SIG-M5 (cell line): ENCODE results near the gene PIGL.
"Not testable (repeated sequence)": the region's sequence is repeated elsewhere in the genome, so short reads cannot be mapped to it uniquely, and the experiment has no call there.

Experiments used
- DNase-seq: peaks from one replicate; lab custom pipeline; 2025; lab: John Stamatoyannopoulos, UW

The PIGL gene

DNA sequence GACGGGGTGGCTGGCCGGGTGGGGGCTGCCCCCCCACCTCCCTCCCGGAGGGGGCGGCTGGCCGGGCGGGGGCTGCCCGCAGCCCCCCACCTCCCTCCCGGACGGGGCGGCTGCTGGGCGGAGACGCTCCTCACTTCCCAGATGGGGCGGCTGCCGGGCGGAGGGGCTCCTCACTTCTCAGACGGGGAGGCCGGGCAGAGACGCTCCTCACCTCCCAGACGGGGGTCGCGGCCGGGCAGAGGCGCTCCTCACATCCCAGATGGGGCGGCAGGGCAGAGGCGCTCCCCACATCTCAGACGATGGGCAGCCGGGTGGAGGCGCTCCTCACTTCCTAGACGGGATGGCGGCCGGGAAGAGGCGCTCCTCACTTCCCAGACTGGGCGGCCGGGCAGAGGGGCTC is 95.1 kb downstream of the PIGL start:
- DNase-seq = not testable (repeated sequence)

DNA sequence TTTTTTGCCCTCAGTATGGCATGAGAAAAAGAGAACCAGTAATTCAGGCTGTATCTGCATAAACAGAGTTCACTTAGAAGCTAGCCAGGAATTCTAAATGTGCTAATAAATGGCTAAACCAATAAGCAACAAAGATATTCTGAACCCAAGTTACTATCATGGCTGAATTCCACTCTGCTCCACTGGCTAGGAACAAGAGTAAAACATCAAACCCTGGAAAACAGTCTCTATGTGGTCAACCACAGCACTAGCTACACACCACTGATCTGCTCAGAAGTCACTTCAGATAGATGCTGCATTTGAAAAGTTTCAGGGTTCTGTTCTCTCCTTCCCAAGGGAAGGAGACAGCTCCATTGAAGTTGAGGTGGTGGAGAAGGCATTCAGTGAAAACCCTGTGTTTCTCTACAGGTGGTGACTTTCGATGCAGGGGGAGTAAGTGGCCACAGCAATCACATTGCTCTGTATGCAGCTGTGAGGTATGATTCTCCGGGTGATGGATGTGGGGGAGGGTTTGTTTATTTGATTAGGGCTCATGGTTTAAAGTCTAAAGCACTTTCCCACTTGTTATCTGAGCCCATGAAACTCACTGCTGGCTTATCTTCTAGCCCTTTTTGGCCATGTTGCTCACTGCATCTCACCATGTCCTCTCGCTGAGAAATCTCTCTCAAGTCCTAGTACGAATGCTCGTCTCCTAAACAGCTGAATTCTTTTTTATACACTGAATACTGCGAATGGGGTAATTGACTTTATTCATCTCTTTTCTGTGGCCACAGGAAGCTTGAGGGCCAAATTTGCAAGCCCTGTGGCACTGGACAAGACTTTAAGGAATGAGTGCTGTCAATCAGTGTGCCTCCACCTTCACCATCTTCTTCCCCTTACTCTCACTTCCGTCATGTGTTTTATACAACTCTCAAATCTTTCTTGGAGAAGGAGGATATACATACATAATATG is 96.4 kb downstream of the PIGL start:
- no peak for DNase-seq

DNA sequence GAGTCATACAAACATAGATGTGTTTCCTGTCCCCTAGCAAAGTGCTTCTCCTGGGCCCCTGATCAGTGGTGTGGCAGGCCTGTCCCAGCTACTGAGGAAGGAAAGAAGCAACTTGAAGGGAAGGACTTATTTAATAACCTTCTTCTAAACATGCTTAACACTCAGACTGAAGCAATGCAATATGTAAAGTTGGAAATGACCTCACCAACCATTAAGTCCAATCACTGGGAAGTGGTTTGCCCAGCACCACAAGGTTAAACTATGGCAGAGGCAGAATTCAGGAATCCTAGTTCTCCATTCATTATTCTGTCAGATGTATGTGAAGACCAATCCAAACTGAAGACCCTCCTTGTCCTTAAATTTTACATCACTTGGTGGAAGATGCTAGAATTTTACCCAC is 97.2 kb downstream of the PIGL start:
- DNase-seq = no peak

DNA sequence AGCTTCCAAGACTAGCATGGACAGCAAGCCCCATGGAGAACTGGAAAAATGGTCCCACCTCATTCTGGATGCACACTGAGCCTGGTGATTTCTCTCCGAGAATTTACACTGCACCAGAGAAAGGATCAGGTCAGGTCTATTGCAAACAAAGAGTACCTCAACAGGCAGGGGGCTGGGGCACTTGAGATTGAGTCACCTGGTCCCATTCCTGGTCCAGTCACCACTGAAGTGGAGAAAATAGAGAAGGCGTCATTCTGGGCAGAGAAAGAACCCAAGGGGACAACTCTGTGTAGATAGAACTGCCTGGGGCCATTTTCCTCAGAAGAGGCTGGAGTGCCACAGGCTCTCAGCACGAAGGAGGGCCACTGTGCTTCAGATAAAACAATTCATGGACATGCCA is 97.8 kb downstream of the PIGL start:
- no peak for DNase-seq

DNA sequence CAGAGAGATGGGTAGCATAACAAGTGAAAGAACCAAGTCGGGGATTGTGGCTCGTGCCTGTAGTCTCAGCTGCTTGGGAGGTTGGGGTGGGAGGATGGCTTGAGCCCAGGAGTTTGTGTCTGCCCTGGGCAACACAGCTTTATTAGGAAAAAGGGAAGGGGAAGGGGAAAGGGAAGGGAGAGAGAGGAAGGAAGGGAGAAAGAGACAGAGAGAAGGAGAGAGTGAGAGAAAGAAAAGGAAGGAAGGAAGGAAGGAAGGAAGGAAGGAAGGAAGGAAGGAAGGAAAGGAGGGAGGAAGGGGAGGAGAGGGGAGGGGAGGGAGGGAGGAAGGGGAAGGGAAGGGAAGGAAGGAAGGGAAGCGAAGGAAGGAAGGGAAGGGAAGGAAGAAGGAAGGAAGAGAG is 103.0 kb downstream of the PIGL start:
- no peak for DNase-seq

DNA sequence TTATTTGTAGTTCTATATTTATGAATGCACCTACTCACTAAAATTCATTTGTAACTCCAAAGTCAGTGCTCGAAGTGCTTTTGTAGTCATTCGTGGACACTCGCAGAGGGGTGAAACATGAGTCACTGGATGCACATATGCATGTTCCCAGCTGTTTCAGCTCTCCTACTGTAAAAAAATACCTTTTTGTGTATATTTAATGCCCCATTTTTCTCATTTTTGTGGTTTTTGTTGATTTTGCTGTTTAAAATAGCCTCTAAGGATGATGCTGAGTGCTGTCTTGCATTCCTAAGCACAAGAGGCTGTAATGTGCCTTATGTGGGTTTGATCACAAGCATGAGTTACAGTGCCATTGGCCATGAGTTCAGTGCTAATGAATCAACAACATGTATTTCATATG is 105.6 kb downstream of the PIGL start:
- DNase-seq = no peak

DNA sequence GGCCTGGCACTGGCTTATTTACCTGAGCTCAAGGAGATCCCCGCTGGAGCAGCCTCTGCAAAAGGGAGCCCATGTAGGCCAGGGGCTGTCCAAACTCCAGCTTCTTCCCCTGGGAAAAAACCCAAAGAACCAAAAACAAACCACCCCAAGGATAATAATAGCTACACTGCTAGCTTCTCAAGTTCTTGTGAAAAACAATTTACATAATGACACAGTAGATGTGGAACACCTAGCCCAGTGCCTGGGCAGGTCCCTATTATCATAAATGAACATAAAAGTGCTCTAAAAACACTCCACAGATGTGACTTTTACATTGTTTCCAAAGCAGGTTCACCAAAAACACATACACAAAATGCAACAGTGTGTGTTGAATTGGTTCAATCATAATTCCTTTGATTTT is 109.0 kb downstream of the PIGL start:
- DNase-seq = no peak

DNA sequence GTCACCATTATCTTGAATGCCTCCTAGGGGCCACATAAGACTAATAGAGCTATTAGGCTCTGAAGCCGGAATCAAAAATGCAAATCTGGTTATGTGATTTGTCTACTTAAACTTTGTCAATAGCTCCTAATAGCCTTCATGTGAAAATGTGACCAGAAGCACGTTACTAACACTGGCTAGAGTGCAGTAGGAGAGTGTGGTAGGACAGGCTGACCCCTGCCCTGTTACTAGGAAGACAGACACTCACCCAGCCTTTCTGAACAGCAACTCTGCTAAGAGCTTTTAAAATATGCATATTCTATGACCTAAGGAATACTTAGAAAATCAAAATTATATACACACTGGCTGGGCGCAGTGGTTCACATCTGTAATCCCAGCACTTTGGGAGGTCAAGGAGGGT is 110.0 kb downstream of the PIGL start:
- no peak for DNase-seq

DNA sequence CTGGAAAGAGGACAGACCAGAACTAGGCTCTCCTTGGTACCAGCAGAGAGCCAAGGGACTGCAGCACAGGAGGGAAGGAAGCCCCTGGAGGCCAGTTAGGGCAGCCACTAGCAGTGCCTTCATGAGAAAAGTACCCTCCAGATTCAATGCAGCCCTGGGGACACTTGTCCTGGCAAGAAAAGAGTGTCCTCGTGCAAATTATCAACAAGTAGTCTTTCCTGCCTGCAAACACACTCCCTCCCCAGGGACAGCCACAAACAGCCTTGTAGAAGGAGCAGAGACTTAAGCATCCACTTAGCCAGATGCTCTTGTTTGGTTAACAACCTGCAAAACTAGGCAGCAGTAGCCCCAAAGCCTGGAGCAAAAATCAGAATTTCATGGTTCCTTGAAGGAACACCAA is 112.0 kb downstream of the PIGL start:
- no peak for DNase-seq

DNA sequence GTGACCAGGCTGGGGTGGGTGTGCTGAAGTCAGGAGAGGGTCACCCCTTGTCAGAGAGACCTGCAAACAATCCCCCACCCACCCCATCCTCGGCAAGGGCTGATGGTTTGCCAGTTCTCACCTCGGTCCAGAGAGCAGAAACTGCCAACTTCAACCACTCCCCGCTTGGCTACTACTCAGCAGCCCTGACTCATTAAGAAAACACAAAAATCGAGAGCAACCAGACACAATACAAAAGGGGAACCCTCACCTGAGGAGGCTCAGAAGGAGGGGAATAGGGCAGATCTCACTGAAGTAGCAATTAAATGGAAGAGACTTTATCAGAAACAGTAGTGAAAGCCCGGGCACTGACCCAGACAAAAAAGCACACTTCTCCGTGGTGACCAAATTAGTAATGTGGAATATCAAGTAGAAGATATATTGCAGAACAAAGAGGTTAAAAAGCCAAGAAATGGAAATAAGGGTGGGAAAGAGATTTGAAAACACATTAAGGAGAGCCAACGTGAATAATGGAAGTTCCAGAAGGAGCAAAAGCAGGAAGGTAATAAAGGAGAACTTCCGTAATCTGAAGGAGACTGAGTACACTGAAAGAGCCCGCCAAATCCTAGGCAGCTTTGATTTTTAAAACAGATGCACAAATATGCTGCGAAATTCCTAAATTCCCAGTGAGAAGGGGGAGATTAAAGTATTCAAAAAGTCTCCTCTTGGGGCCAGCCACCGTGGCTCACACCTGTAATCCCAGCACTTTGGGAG is 112.7 kb downstream of the PIGL start:
- DNase-seq = no peak

DNA sequence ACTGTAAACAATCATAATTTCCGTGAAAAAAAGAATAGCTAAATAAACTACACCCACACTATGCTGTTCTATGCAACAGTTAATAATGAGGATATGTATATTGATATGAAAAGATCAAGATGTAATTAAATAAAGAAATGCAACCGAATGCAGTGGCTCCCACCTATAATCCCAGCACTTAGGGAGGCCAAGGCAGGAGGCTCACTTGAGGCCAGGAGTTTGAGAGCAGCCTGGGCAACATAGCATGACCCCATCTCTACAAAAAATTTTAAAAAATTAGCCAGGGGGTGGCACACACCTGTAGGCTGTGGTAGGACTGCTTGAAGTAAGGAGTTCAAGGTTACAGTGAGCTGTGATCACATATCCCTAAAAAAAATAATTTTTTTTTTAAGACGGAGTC is 121.4 kb downstream of the PIGL start:
- no peak for DNase-seq

DNA sequence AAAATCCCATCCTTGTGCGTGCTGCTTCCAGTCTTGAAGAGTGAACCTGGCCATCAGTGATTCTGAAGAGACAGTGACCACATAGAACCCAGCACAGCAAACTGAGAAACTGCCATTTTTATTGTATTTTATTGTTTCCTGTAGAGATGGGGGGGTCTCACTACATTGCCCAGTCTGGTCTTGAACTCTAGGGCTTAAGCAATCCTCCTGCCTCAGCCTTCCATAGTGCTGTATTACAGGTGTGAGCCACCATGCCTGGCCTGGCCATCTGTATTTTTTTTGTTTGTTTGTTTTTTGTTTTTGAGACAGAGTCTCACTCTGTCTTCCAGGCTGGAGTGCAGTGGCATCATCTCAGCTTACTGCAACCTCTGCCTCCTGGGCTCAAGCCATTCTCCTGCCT is 122.4 kb downstream of the PIGL start:
- no peak for DNase-seq

DNA sequence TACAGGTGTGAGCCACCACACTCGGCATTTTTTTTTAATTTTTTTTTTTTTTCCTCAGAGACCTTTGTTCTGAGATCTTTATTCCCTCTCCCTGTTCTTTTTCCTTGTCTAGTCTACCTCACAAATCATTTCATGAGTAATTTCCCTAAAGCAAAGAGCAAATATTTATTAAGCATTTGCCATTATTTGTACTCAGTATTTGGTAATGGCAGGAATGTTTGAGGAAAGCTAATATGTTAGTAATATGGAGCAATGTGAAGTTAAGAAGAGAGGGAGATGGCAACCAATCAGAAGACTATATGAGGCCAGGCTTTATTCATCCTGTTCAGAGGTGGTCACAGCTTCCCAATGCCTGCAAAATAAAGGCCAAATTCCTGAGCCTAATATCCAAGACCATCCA is 122.9 kb downstream of the PIGL start:
- DNase-seq = no peak

DNA sequence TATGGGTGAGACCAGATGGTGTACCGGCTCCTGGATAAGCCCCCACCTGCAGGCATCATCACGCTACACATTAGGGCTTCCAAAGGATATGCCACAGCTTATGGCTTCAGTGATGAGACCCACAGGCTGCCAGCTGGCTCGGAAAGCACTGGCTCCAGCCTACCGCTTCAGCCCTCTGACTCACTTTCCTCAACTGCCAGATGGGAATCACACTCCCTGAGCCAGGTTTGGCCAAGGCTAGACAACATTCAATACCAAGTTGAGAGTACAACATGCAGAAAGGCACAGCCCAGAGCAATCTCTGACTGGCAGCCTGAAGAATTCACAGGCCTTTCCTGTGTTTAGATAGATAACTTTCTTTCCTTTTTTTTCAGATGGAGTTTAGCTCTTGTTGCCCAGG is 126.0 kb downstream of the PIGL start:
- DNase-seq = no peak

DNA sequence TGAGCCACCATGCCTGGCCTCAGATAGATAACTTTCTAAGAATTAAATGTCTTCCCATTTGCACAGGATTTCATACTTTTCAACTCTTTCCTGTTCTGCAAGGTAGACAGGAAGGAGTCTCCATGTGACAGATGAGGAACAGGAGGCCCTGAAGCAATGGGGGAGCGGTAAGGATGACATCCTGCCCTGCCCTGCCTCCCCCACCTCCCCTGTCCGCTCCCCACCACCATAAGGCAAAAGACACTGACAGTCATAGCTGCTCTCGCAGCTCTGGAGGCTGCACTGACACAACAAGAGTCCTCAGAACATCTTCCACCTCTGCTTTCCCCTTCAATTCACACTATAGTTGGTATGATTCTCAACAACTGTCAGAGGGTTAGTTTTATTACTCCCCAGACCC is 126.6 kb downstream of the PIGL start:
- DNase-seq = no peak

DNA sequence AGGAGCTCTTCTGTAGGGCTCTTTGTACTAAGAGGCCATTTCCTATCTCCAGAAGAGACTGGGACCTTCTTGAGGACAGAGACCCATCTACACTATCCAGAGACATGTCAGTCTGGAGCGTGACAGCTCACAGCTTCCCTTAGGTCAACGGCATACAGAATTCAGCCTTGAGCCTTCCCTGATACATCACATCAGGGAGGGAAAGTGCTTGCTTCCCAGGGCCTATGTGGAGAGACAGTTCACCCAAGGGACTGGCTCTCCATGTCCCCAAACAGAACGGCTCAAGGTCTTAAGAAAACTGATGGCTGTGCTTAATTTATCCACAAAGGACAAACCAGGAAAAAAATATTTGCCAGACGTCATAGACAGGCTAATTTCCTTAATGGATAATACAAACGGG is 128.6 kb downstream of the PIGL start:
- DNase-seq = no peak

DNA sequence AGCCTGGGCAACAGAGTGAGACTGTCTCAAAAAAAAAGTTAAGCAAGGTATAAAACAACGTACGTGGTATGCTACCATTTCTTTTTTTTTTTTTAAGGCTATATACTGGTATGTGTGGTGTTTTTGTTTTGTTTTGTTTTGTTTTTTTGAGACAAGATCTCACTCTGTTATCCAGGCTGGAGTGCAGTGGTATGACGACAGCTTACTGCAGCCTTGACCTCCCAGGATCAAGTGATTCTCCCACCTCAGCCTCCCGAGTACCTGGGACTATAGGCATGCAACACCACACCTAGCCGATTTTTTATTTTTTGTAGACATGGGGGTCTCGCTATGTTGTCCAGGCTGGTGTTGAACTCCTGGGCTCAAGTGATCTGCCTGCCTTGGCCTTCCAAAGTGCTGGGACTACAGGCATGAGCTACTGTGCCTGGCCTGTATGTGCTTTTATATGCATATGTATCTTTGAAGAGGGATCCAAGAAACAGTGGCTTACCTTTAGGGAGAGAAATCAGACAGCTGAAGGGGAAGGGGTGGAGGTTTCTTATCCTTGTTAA is 129.8 kb downstream of the PIGL start:
- no peak for DNase-seq

DNA sequence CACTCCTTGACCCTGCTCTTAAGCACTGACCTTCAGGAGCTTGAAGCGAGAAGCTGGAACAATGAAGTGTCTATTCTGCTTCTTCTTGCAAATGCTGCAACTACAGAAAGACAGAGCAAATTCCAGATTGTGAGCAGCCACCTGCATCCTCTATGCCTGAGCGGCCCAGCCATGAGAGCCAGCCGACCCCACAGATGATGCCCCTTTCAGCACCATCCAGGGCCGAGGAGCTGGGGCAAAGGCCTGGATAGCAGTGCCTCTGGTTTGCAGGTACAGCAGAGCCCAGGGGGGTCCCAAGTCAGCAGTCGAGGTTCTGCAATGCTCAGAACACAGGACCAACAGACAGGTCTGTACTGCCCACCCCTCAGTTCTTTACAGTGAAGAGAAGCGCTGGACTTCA is 131.6 kb downstream of the PIGL start:
- no peak for DNase-seq

DNA sequence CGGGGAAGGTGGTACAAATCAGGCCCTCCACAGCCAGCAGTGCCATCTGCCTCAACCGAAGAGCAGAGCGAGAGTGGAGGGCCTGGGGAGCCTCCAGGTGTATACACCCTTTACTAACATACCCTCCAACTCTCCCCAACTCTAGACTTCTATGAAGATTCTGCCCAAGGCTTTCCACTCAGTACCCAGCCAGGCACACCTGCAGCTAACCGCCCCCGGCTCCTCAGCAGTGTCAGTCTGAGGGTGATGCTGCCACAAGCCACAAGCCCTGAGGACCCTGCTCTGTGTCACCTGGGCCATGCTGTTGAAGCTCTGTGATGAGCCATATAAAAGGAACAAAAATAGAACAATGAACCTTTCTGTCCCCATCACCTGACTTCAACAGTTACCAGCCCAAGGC is 132.4 kb downstream of the PIGL start:
- DNase-seq = no peak

DNA sequence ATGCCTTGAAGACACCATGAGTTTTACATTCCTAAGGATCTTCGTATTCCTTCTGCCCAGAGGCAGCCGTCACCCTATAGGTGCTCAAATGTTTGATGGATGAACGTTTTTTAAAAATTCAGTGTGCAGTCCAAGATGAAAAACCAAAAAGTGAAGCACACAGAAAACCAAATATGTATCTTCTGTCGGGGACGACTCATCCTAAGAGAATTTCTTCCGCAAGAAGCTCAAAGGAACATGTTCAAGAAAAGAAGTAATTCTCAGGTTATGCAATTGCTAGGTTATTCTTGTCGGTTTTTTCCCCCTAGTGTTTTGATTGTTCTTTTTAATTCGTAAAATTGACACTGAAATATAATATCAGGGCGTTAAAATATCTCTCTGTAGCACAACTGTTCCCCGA is 134.8 kb downstream of the PIGL start:
- no peak for DNase-seq

DNA sequence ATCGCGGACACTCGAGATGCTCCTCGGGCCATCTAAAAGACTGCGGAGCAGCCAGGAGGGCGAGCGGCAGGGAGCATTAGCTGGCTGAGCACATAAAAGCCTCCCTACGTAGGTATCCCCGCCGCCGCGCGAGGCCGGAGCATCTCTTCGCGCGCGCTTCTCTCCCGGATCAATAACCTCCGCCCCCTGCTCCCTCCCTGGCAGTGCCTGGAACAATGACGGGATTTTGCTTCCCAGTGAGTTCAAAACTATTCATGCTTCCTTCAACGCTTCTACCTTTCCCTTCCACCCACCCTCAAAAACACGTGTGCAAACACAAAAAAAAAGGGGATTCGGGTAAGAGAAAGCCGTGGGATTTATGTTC is 135.3 kb downstream of the PIGL start:
- no peak for DNase-seq

DNA sequence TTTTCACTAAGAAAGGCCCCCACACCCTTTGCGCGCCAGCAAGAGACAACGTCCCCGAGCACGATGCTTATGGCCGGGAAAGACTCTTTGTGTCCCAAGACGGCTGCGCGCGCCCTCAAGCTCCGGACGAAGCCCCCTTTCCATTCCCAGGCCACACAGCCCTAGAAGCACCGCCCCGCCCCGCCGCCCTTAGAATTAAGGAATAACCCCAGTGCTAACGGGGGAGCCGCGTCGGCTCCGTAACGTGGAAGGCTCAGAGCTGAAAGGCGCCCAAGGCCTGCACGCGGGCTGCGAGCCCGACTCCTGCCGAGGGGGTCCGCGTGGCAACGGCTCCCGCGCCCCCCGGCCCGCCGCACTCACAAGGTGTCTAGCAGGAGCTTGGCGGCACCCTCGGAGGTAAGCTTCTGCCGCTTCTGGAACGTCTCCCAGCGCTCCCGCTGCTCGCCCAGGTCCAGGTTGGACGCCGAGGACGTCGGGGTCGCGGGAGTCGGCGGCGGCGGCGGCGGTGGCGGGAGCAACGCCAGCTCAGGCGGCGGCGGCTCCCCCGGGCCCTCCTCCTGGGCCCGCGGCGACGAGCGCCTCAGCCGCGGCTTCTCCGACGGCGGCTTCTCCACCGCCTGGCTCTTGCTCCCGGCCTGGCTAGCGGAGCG is 135.8 kb downstream of the PIGL start:
- DNase-seq = no peak
